ENCODE measurements around the gene SLC4A2. TPM values are rescaled to one million over a fixed set of nuclear protein-coding genes. Genes with fewer than 3 reads are reported as not detected.

SLC4A2 gene
- total and polyA plus RNA-seq, 2 experiments from 2014 or later = 144 to 269 TPM

- Histone ChIP-seq H3K4me3 (peak within 1 kb of the TSS; percentile 56), H3K27me3 (no peaks in the 10 kb centered on the region), H3K4me1 (ENCODE audit: low read depth) (peaks cover 31% of the 10 kb centered on the region), H3K9me3 (ENCODE audit: low read depth) (no peaks in the 10 kb centered on the region), H3K27ac (peak within 1 kb of the TSS; percentile 95), H3K36me3 (no peaks in the 10 kb centered on the region)
- no peak for DNase-seq (ENCODE audit: low read depth in 1 of 2, low spot score in 1 of 2)
- TF ChIP-seq CTCF (IDR thresholded peaks at IDR 0.05; ENCODE audit: low read depth, low read length) = no peak
Measured at GRCh38 chr7:151057506-151057988, 1.8 kb upstream of the SLC4A2 start, which contains the start of gene CDK5. CDK5 (minus strand) TSS chr7:151057897; CDS start chr7:151057848, 49 bp downstream.

GRCh38 chr7:151057989-151058780, 1.2 kb upstream of the SLC4A2 start:
- Histone ChIP-seq H3K36me3 (no peaks in the 10 kb centered on the region), H3K27me3 (no peaks in the 10 kb centered on the region), H3K27ac (peak overlapping the region; percentile 95), H3K4me1 (ENCODE audit: low read depth) (peaks cover 31% of the 10 kb centered on the region), H3K9me3 (ENCODE audit: low read depth) (no peaks in the 10 kb centered on the region), H3K4me3 (peak overlapping the region; percentile 56)
- no peak for TF ChIP-seq CTCF (IDR thresholded peaks at IDR 0.05; ENCODE audit: low read depth, low read length)
- peak; percentile 99 to 100 for DNase-seq (ENCODE audit: low read depth in 1 of 2, low spot score in 1 of 2)

GRCh38 chr7:151058781-151059366, 515 bp upstream of the SLC4A2 start:
- Histone ChIP-seq H3K4me3 (peak overlapping the region; percentile 87), H3K9me3 (ENCODE audit: low read depth) (no peaks in the 10 kb centered on the region), H3K36me3 (no peaks in the 10 kb centered on the region), H3K27me3 (no peaks in the 10 kb centered on the region), H3K27ac (peak overlapping the region; percentile 95), H3K4me1 (ENCODE audit: low read depth) (peaks cover 31% of the 10 kb centered on the region)
- peak in 1 of 2 donors; percentile 21 for DNase-seq (ENCODE audit: low read depth in 1 of 2, low spot score in 1 of 2)
- TF ChIP-seq CTCF (IDR thresholded peaks at IDR 0.05; ENCODE audit: low read depth, low read length) = no peak

- H3K4me3 ChIP-seq = peak overlapping the region; percentile 87
- H3K27ac ChIP-seq = peak overlapping the region; percentile 95
- H3K4me1 ChIP-seq (ENCODE audit: low read depth) = peaks cover 31% of the 10 kb centered on the region
- peaks cover 8% of the 10 kb centered on the region for H3K36me3 ChIP-seq
- no peaks in the 10 kb centered on the region for H3K27me3 ChIP-seq
- no peak for DNase-seq (ENCODE audit: low read depth in 1 of 2, low spot score in 1 of 2)
- no peaks in the 10 kb centered on the region for H3K9me3 ChIP-seq (ENCODE audit: low read depth)
- TF ChIP-seq CTCF (IDR thresholded peaks at IDR 0.05; ENCODE audit: low read depth, low read length) = no peak
Measured at GRCh38 chr7:151060113-151060415, 675 bp downstream of the SLC4A2 start.

GRCh38 chr7:151060416-151061212, 1.2 kb downstream of the SLC4A2 start:
- TF ChIP-seq CTCF (IDR thresholded peaks at IDR 0.05; ENCODE audit: low read depth, low read length) = peak; percentile 13
- H3K27me3 ChIP-seq = no peaks in the 10 kb centered on the region
- peaks cover 31% of the 10 kb centered on the region for H3K4me1 ChIP-seq (ENCODE audit: low read depth)
- peak overlapping the region; percentile 34 for H3K27ac ChIP-seq
- H3K4me3 ChIP-seq = peak overlapping the region; percentile 87
- DNase-seq (ENCODE audit: low read depth in 1 of 2, low spot score in 1 of 2) = peak in 1 of 2 donors; percentile 55
- H3K9me3 ChIP-seq (ENCODE audit: low read depth) = no peaks in the 10 kb centered on the region
- peaks cover 13% of the 10 kb centered on the region for H3K36me3 ChIP-seq
